ENCODE data around the gene TNRC6B. TPM values are rescaled to one million over a fixed set of nuclear protein-coding genes. Genes with fewer than 3 reads are reported as not detected.

The TNRC6B gene
- total RNA-seq, 1 experiment from 2014 or later: 58.1 TPM

DNA sequence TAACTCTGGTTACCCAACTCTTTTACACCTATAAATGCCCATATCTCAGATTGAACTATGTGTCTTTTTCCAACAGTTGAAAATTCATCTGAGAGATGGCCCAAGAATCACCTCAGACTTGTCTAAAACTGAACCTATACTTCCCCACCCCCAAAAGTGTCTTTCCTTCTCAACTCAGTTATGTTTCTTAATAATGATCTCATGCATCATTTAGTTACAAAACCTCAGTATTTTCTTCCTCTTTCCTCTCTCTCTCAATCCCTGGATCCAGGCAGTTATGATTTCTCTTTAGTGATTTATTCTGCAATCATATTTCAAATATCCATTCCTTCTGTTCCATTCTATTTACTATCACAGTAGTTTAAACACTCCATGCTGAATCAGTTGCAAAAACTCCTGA, 136.3 kb downstream of the TNRC6B start:
- H3K27ac Mint-ChIP-seq: no peak overlapping the region

More for the DNA sequence above, 136.3 kb downstream of the TNRC6B start:
- no peak overlapping the region for H4K5ac ChIP-seq (ENCODE audit: insufficient read length, low read depth, low read length)
- Mint-ChIP-seq H3K4me1 (no peaks in the 10 kb centered on the region), H3K36me3 (ENCODE audit: insufficient read depth in 1 of 3, low read depth in 3 of 3) (peaks cover 50 to 94% (median 75%) of the 10 kb centered on the region in 3 experiments), H3K4me3 (no peak overlapping the region), H3K9me3 (no peaks in the 10 kb centered on the region), H3K27me3 (ENCODE audit: low read depth) (no peaks in the 10 kb centered on the region)
- H3K23ac ChIP-seq (ENCODE audit: insufficient read length, low read depth, low read length): no peak overlapping the region
- H3K23me2 ChIP-seq (ENCODE audit: insufficient read length, low read depth, low read length, poor library complexity, severe bottlenecking): no peaks in the 10 kb centered on the region
- no peak overlapping the region for H3T11ph ChIP-seq (ENCODE audit: low read length)
- H4K91ac ChIP-seq (ENCODE audit: insufficient read length, low read depth, low read length): no peak overlapping the region
- H2BK5ac ChIP-seq (ENCODE audit: insufficient read length, low read length): no peak overlapping the region
- no peak overlapping the region for H2BK20ac ChIP-seq (ENCODE audit: low read depth, low read length, poor library complexity, severe bottlenecking)
- no peak overlapping the region for H2AK5ac ChIP-seq (ENCODE audit: insufficient read length, low read length)
- H3K56ac ChIP-seq (ENCODE audit: insufficient read length, low read depth, low read length): no peak overlapping the region
- no peak overlapping the region for H3K14ac ChIP-seq (ENCODE audit: insufficient read depth, low read length)
- H3K4ac ChIP-seq (ENCODE audit: low read depth, low read length): no peak overlapping the region
- H4K20me1 ChIP-seq (ENCODE audit: control insufficient read depth, insufficient read depth, insufficient read length): no peaks in the 10 kb centered on the region
- H3K79me1 ChIP-seq (ENCODE audit: insufficient read depth, low read depth, low read length, poor library complexity, severe bottlenecking): no peaks in the 10 kb centered on the region
- TF ChIP-seq, protein P1, sequence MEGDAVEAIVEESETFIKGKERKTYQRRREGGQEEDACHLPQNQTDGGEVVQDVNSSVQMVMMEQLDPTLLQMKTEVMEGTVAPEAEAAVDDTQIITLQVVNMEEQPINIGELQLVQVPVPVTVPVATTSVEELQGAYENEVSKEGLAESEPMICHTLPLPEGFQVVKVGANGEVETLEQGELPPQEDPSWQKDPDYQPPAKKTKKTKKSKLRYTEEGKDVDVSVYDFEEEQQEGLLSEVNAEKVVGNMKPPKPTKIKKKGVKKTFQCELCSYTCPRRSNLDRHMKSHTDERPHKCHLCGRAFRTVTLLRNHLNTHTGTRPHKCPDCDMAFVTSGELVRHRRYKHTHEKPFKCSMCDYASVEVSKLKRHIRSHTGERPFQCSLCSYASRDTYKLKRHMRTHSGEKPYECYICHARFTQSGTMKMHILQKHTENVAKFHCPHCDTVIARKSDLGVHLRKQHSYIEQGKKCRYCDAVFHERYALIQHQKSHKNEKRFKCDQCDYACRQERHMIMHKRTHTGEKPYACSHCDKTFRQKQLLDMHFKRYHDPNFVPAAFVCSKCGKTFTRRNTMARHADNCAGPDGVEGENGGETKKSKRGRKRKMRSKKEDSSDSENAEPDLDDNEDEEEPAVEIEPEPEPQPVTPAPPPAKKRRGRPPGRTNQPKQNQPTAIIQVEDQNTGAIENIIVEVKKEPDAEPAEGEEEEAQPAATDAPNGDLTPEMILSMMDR (conservative IDR thresholded peaks at IDR 0.05): no peak
- no peak overlapping the region for H3K9ac ChIP-seq (ENCODE audit: extremely low read depth, insufficient read length, low read length)
- H3K79me2 ChIP-seq (ENCODE audit: insufficient read depth, low read length): no peaks in the 10 kb centered on the region
- no peak for DNase-seq
- H3K4me2 ChIP-seq (ENCODE audit: insufficient read depth, insufficient read length, low read length): no peak overlapping the region
- no peak overlapping the region for H2BK12ac ChIP-seq (ENCODE audit: insufficient read length, low read depth, low read length)
- no peak overlapping the region for H2AFZ ChIP-seq (ENCODE audit: low read length)
- no peak overlapping the region for H2BK120ac ChIP-seq (ENCODE audit: low read depth, low read length, poor library complexity, severe bottlenecking)
- H3K4me1 ChIP-seq (ENCODE audit: insufficient read depth, low read length): no peaks in the 10 kb centered on the region
- H4K8ac ChIP-seq (replicated peaks; ENCODE audit: insufficient read length, low read depth, low read length): no peak overlapping the region
- no peaks in the 10 kb centered on the region for H3K27me3 ChIP-seq (ENCODE audit: insufficient read depth, low read length)
- H3K18ac ChIP-seq (ENCODE audit: insufficient read length, low read depth, low read length): no peak overlapping the region
- no peak overlapping the region for H3K27ac ChIP-seq (ENCODE audit: insufficient read length, low read depth, low read length)
- H3K9me3 ChIP-seq (ENCODE audit: control insufficient read depth, low read depth, low read length): no peaks in the 10 kb centered on the region
- no peak overlapping the region for H2BK15ac ChIP-seq (ENCODE audit: low read depth, low read length)

Data from H9 (cell line).